Measurements from ENCODE around the gene SNRPD1. TPM values are rescaled to one million over a fixed set of nuclear protein-coding genes. Genes with fewer than 3 reads are reported as not detected.

The SNRPD1 gene
- total and polyA plus RNA-seq, 2 donors (not counting 3 experiments of a cell fraction or from before 2014, with no cell fraction given) = 16.6 to 97.3 TPM

GRCh38 chr18:21600526-21601410, 11.3 kb upstream of the SNRPD1 start, which contains the start of gene ESCO1:
Gene ESCO1 (minus strand): TSS chr18:21600704. CDS start chr18:21574843, 25,861 bp downstream.
- DNase-seq (ENCODE audit: low read depth, low spot score) (peak; percentile 98), FAIRE-seq (peak; percentile 94)
- CTCF ChIA-PET = interaction anchor here (0.6 to 2.9 kb wide), 45 partner anchors 9 to 413 kb away, joined by 3 to 63 read pairs (median 4); partner anchors contain the start of genes ABHD3, MIB1 and SNRPD1
- dilution Hi-C loops (cut with MboI; ENCODE audit: extremely low pct_ligation_motif_present, low sequenced_read_pairs) = no loop called here
- POLR2A ChIA-PET = interaction anchor here (0.6 to 1.2 kb wide), 5 partner anchors 10 to 140 kb away, joined by 3 to 11 read pairs (median 5); partner anchors contain the start of genes MIB1 and SNRPD1
- no peaks in the 10 kb centered on the region for H3K36me3 ChIP-seq (ENCODE audit: control insufficient read depth in 2 of 2, extremely low read depth in 1 of 2, insufficient read depth in 2 of 2, low read length in 2 of 2)
- no peaks in the 10 kb centered on the region for H3K27me3 ChIP-seq (ENCODE audit: control insufficient read depth in 2 of 2, insufficient read depth in 2 of 2, low read length in 2 of 2)
- H3K9ac ChIP-seq (replicated peaks; ENCODE audit: extremely low read depth, insufficient read depth, low read length) = peak within 1 kb of the TSS; percentile 75
- no peaks in the 10 kb centered on the region for H4K20me1 ChIP-seq (replicated peaks; ENCODE audit: control insufficient read depth, extremely low read depth, insufficient read depth, low read length)
- peak within 1 kb of the TSS; percentile 59 for H3K27ac ChIP-seq (ENCODE audit: insufficient read depth, low read depth, low read length)
- no peak for TF ChIP-seq MYC (IDR thresholded peaks at IDR 0.05; ENCODE audit: low read depth, low read length)
- peak; percentile 83 for TF ChIP-seq POLR2A (IDR thresholded peaks at IDR 0.05; ENCODE audit: low read depth, low read length)
- TF ChIP-seq POLR2AphosphoS5 (IDR thresholded peaks at IDR 0.05; ENCODE audit: insufficient read depth, low read depth, low read length) = peak; percentile 52
- TF ChIP-seq, protein P1, sequence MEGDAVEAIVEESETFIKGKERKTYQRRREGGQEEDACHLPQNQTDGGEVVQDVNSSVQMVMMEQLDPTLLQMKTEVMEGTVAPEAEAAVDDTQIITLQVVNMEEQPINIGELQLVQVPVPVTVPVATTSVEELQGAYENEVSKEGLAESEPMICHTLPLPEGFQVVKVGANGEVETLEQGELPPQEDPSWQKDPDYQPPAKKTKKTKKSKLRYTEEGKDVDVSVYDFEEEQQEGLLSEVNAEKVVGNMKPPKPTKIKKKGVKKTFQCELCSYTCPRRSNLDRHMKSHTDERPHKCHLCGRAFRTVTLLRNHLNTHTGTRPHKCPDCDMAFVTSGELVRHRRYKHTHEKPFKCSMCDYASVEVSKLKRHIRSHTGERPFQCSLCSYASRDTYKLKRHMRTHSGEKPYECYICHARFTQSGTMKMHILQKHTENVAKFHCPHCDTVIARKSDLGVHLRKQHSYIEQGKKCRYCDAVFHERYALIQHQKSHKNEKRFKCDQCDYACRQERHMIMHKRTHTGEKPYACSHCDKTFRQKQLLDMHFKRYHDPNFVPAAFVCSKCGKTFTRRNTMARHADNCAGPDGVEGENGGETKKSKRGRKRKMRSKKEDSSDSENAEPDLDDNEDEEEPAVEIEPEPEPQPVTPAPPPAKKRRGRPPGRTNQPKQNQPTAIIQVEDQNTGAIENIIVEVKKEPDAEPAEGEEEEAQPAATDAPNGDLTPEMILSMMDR (IDR thresholded peaks at IDR 0.05; ENCODE audit: extremely low read depth in 1 of 2, insufficient read depth in 1 of 2, low read depth in 1 of 2, low read length in 2 of 2) = peak; percentile 97 to 99
- no peak for TF ChIP-seq FOS (IDR thresholded peaks at IDR 0.05; ENCODE audit: borderline replicate concordance, insufficient read depth, low read length)
- TF ChIP-seq EZH2 (IDR thresholded peaks at IDR 0.05; ENCODE audit: borderline replicate concordance, low read depth, low read length, severe bottlenecking) = no peak
- TF ChIP-seq MAX (IDR thresholded peaks at IDR 0.05; ENCODE audit: insufficient read depth, insufficient read length) = peak; percentile 78
- H2AFZ ChIP-seq (ENCODE audit: low read depth, low read length) = peak within 1 kb of the TSS; percentile 63
- BruUV-seq (replicated peaks) = TSS peak; percentile 53
- H3K4me2 ChIP-seq (ENCODE audit: insufficient read depth, low read length) = peak within 1 kb of the TSS; percentile 49
- H3K79me2 ChIP-seq (ENCODE audit: control insufficient read depth, insufficient read depth, low read length) = peaks cover 37% of the 10 kb centered on the region
- H3K4me1 ChIP-seq (ENCODE audit: control insufficient read depth, extremely low read depth, insufficient read depth, low read length) = no peaks in the 10 kb centered on the region
- H3K4me3 ChIP-seq (replicated peaks in 1 of 3; ENCODE audit: insufficient read depth in 1 of 3, low read depth in 1 of 3, low read length in 3 of 3) = peak within 1 kb of the TSS; percentile 47 to 89 (median 68)
- H3K9me1 ChIP-seq (replicated peaks; ENCODE audit: control insufficient read depth, extremely low read depth, insufficient read depth, low read length) = no peaks in the 10 kb centered on the region
- no peaks in the 10 kb centered on the region for H3K9me3 ChIP-seq (replicated peaks; ENCODE audit: control insufficient read depth, insufficient read depth, low read length)
- intact Hi-C loops (cut with micrococcal nuclease) = loop anchor here (1.0 to 5.0 kb wide), 5 partner anchors 12 to 490 kb away; partner anchors contain the start of genes MIB1, ROCK1 and SNRPD1

All from endothelial cell of umbilical vein (primary cell).